HL-60 (cell line): Measurements from ENCODE around the gene IRF6.

Source experiments
- CTCF ChIP-seq: IDR thresholded peaks from one replicate; pipeline ENCODE4 v1.5.1; 2011; ENCODE audit warnings: low read length, control low read depth, inconsistent platforms; ENCODE audit not compliant: insufficient read depth
- REST ChIP-seq: IDR thresholded peaks from 2 replicates; pipeline ENCODE4 v1.6.1; 2012; ENCODE audit warnings: low read depth; ENCODE audit not compliant: insufficient replicate concordance

GRCh38 chr1:209774592-209774991 is 31.4 kb downstream of the IRF6 start:
- TF ChIP-seq CTCF (no peak), REST (no peak)
